ENCODE results near the gene INPP4A.

DNA sequence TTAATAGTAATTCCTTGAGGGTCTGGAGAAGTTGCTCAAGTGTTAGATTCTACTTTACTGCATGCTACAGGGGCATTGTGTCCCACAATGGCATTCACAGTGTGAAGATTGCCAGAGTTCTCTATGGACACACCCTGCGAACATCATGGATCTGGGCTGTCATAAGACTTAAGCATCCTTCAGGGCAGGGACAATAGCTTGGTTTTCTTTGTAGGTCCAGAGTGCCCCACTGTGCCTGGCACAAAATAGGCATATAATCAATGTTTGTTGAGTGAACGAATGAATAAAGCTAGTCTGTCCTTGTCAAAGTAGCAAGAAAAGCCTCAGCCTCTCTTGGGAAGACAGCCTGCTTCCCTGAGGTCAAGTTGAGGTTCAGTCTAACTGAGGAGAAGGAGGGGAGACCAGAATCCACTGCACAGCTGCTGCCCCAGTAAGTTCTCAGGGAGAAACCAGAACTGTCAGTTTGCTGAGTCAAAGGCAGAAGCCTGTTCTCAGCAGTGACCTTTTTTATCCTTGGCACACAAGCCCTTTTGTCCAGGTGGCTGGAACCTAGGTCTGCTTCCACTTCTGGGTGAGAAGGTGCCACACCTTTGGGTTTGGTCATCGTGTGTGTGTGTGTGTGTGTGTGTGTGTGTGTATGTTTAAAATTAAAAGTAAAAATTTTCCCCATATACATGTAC, 15.0 kb downstream of the INPP4A start:
- TF ChIP-seq ZFP69B (tag by site-specific recombination; IDR thresholded peaks at IDR 0.05) = no peak
- TF ChIP-seq, protein P1, sequence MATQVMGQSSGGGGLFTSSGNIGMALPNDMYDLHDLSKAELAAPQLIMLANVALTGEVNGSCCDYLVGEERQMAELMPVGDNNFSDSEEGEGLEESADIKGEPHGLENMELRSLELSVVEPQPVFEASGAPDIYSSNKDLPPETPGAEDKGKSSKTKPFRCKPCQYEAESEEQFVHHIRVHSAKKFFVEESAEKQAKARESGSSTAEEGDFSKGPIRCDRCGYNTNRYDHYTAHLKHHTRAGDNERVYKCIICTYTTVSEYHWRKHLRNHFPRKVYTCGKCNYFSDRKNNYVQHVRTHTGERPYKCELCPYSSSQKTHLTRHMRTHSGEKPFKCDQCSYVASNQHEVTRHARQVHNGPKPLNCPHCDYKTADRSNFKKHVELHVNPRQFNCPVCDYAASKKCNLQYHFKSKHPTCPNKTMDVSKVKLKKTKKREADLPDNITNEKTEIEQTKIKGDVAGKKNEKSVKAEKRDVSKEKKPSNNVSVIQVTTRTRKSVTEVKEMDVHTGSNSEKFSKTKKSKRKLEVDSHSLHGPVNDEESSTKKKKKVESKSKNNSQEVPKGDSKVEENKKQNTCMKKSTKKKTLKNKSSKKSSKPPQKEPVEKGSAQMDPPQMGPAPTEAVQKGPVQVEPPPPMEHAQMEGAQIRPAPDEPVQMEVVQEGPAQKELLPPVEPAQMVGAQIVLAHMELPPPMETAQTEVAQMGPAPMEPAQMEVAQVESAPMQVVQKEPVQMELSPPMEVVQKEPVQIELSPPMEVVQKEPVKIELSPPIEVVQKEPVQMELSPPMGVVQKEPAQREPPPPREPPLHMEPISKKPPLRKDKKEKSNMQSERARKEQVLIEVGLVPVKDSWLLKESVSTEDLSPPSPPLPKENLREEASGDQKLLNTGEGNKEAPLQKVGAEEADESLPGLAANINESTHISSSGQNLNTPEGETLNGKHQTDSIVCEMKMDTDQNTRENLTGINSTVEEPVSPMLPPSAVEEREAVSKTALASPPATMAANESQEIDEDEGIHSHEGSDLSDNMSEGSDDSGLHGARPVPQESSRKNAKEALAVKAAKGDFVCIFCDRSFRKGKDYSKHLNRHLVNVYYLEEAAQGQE (tag by site-specific recombination; IDR thresholded peaks at IDR 0.05) = no peak
- no peak for TF ChIP-seq TCF7L2 (IDR thresholded peaks at IDR 0.05; ENCODE audit: borderline replicate concordance, low read depth, low read length)
- no peak for TF ChIP-seq ZNF274 (IDR thresholded peaks at IDR 0.05; ENCODE audit: low read length)
- no peak for TF ChIP-seq ZNF274 (tag by site-specific recombination; IDR thresholded peaks at IDR 0.05; ENCODE audit: borderline replicate concordance)
- TF ChIP-seq, protein P2, sequence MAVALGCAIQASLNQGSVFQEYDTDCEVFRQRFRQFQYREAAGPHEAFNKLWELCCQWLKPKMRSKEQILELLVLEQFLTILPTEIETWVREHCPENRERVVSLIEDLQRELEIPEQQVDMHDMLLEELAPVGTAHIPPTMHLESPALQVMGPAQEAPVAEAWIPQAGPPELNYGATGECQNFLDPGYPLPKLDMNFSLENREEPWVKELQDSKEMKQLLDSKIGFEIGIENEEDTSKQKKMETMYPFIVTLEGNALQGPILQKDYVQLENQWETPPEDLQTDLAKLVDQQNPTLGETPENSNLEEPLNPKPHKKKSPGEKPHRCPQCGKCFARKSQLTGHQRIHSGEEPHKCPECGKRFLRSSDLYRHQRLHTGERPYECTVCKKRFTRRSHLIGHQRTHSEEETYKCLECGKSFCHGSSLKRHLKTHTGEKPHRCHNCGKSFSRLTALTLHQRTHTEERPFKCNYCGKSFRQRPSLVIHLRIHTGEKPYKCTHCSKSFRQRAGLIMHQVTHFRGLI (tag by site-specific recombination; IDR thresholded peaks at IDR 0.05) = no peak
- TF ChIP-seq, protein P3, sequence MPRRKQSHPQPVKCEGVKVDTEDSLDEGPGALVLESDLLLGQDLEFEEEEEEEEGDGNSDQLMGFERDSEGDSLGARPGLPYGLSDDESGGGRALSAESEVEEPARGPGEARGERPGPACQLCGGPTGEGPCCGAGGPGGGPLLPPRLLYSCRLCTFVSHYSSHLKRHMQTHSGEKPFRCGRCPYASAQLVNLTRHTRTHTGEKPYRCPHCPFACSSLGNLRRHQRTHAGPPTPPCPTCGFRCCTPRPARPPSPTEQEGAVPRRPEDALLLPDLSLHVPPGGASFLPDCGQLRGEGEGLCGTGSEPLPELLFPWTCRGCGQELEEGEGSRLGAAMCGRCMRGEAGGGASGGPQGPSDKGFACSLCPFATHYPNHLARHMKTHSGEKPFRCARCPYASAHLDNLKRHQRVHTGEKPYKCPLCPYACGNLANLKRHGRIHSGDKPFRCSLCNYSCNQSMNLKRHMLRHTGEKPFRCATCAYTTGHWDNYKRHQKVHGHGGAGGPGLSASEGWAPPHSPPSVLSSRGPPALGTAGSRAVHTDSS (tag by site-specific recombination; IDR thresholded peaks at IDR 0.05) = no peak
- TF ChIP-seq BCL11A (tag by site-specific recombination; IDR thresholded peaks at IDR 0.05; ENCODE audit: low read depth) = no peak

Data from HEK293 (cell line).